Endothelial cell of umbilical vein (primary cell): ENCODE results near the gene SLC5A2.

ENCODE experiments used
- EZH2 ChIP-seq: IDR thresholded peaks from 2 replicates; pipeline ENCODE4 v1.6.1; 2012; ENCODE audit warnings: borderline replicate concordance, low read depth, mild to moderate bottlenecking, moderate library complexity, low read length, inconsistent platforms; ENCODE audit not compliant: severe bottlenecking
- JUN ChIP-seq: IDR thresholded peaks from 2 replicates; pipeline ENCODE4 v1.6.1; 2011; ENCODE audit warnings: borderline replicate concordance, low read depth; ENCODE audit not compliant: insufficient read length, insufficient read depth
- MYC ChIP-seq: IDR thresholded peaks from one replicate; pipeline ENCODE4 v1.6.1; 2011; ENCODE audit warnings: mild to moderate bottlenecking, low read depth, low read length
- POLR2AphosphoS5 ChIP-seq: IDR thresholded peaks from 2 replicates; pipeline ENCODE4 v1.6.1; 2012; ENCODE audit warnings: low read depth, mild to moderate bottlenecking, control low read depth, low read length, moderate library complexity; ENCODE audit not compliant: insufficient read depth
- TF ChIP-seq, protein P1 (sequence below), 2 donors: IDR thresholded peaks; 1 replicate in 1 of 2; 2 replicates in 1 of 2; pipeline ENCODE4 v1.5.1; 2011; ENCODE audit warnings: low read length in 2 of 2, mild to moderate bottlenecking in 2 of 2, moderate library complexity in 2 of 2, control low read depth in 1 of 2, inconsistent platforms in 1 of 2, low read depth in 1 of 2; ENCODE audit not compliant: insufficient read depth in 1 of 2; ENCODE audit errors: extremely low read depth in 1 of 2

DNA sequence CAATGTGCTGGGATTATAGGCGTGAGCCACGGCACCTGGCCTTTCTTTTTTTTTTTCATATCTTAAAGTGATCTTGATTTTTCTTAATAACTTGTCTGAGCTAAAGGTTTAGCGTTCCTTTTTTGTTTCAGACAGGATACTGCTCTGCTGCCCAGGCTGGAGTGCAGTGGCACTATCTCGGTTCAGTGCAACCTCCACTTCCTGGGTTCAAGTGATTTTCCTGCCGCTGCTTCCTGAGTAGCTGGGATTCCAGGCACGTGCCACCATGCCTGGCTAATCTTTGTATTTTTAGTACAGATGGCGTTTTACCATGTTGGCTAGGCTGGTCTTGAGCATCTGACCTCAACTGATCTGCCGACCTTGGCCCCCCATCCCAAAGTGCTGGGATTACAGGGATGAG, 21.2 kb downstream of the SLC5A2 start:
- TF ChIP-seq MYC: no peak
- TF ChIP-seq EZH2: no peak
- TF ChIP-seq, protein P1, sequence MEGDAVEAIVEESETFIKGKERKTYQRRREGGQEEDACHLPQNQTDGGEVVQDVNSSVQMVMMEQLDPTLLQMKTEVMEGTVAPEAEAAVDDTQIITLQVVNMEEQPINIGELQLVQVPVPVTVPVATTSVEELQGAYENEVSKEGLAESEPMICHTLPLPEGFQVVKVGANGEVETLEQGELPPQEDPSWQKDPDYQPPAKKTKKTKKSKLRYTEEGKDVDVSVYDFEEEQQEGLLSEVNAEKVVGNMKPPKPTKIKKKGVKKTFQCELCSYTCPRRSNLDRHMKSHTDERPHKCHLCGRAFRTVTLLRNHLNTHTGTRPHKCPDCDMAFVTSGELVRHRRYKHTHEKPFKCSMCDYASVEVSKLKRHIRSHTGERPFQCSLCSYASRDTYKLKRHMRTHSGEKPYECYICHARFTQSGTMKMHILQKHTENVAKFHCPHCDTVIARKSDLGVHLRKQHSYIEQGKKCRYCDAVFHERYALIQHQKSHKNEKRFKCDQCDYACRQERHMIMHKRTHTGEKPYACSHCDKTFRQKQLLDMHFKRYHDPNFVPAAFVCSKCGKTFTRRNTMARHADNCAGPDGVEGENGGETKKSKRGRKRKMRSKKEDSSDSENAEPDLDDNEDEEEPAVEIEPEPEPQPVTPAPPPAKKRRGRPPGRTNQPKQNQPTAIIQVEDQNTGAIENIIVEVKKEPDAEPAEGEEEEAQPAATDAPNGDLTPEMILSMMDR (IDR thresholded peaks at IDR 0.05; ENCODE audit: extremely low read depth in 1 of 2, insufficient read depth in 1 of 2, low read depth in 1 of 2, low read length in 2 of 2): no peak
- TF ChIP-seq POLR2AphosphoS5: no peak
- TF ChIP-seq JUN: no peak
